Measurements from ENCODE around the gene DSC1.

GRCh38 chr18:31146809-31147208 is 15.8 kb downstream of the DSC1 start:
- TF ChIP-seq, protein P1, sequence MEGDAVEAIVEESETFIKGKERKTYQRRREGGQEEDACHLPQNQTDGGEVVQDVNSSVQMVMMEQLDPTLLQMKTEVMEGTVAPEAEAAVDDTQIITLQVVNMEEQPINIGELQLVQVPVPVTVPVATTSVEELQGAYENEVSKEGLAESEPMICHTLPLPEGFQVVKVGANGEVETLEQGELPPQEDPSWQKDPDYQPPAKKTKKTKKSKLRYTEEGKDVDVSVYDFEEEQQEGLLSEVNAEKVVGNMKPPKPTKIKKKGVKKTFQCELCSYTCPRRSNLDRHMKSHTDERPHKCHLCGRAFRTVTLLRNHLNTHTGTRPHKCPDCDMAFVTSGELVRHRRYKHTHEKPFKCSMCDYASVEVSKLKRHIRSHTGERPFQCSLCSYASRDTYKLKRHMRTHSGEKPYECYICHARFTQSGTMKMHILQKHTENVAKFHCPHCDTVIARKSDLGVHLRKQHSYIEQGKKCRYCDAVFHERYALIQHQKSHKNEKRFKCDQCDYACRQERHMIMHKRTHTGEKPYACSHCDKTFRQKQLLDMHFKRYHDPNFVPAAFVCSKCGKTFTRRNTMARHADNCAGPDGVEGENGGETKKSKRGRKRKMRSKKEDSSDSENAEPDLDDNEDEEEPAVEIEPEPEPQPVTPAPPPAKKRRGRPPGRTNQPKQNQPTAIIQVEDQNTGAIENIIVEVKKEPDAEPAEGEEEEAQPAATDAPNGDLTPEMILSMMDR (IDR thresholded peaks at IDR 0.05; ENCODE audit: control extremely low read depth in 1 of 3, insufficient read depth in 1 of 3, low read depth in 1 of 3, low read length in 3 of 3) = no peak
- TF ChIP-seq MAX (IDR thresholded peaks at IDR 0.05) (no peak), TAF1 (IDR thresholded peaks at IDR 0.05; ENCODE audit: low read depth, low read length) (no peak), BACH1 (IDR thresholded peaks at IDR 0.05; ENCODE audit: low read length) (no peak), TEAD4 (IDR thresholded peaks at IDR 0.05; ENCODE audit: low read depth, low read length) (no peak), ZNF274 (IDR thresholded peaks at IDR 0.05; ENCODE audit: borderline replicate concordance, extremely low read depth, low read length) (no peak), GTF2F1 (IDR thresholded peaks at IDR 0.05; ENCODE audit: borderline replicate concordance, low read depth, low read length) (no peak)
